Brain microvascular endothelial cell (primary cell): ENCODE results near the gene SLC35C1.

Experiments used
- DNase-seq: peaks from one replicate; pipeline ENCODE4 v3.0.0-alpha.2; 2020
- H3K27ac ChIP-seq: fragments of 250-450 bp; sonication (Bioruptor Pico); 2 replicates; pipeline ENCODE4 v1.5.1; 2020; ENCODE audit warnings: mild to moderate bottlenecking, moderate library complexity
- H3K27me3 ChIP-seq: fragments of 250-450 bp; sonication (Bioruptor Pico); replicated peaks from 2 replicates; pipeline ENCODE4 v1.5.1; 2020; ENCODE audit warnings: mild to moderate bottlenecking
- H3K36me3 ChIP-seq: fragments of 250-450 bp; sonication (Bioruptor Pico); replicated peaks from 2 replicates; pipeline ENCODE4 v1.5.1; 2020; ENCODE audit warnings: mild to moderate bottlenecking
- H3K4me3 ChIP-seq: 2 replicates; pipeline ENCODE4 v1.5.1; 2011; ENCODE audit warnings: low read depth, mild to moderate bottlenecking, control low read depth, low read length, moderate library complexity
- in situ Hi-C: cut with HindIII; loops from 2 replicates; pipeline ENCODE4 v1.10.0; 2017; ENCODE audit warnings: low sequenced_read_pairs, low pct_ligation_motif_present
- TF ChIP-seq, protein P1 (sequence below): IDR thresholded peaks from 2 replicates; pipeline ENCODE4 v1.5.1; 2011; ENCODE audit warnings: low read depth, mild to moderate bottlenecking, moderate library complexity, low read length, control low read depth, inconsistent platforms; ENCODE audit errors: missing control alignments

SLC35C1 gene

DNA sequence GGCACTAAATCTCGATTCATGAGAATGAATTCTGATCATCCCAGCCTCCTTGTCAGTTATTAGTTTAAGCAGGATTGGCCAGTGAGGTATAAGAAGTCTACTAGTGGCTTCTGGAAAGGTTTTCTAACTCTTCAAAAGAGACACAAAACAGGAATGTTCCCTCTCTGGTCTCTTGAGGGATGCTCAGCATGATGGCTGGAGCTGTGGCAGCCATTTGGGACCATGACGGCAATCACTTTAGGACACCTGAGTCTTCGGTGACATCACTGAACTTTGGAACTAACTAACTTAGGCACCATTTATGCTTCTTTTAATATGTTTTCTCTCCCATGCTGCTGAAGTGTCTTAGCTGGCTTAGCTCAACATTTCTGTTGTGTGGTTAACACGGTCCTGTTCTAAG is 22.2 kb downstream of the SLC35C1 start:
- in situ Hi-C loops = no loop called here

DNA sequence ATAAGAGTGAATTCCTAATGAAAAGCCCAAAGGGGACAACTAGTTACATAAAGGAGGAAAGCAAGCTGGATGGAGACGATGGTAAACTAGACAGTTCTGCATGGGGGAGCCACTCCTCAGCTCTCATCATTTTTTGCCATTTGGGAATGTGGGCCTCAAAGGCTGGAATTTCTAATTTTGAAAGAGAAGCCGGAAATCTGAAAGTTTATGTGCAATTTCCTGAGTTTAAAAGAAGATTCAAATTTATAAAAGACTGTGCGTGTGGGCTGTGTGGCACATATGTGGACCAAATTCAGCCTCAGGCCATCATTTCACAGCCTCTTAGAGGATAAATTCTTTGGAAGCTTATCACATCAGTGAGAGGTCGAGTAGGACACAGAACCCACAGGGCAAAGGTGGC is 24.0 kb downstream of the SLC35C1 start:
- Histone ChIP-seq H3K27me3 (peaks cover 22% of the 10 kb centered on the region), H3K27ac (no peak overlapping the region), H3K4me3 (no peak overlapping the region), H3K36me3 (no peaks in the 10 kb centered on the region)
- in situ Hi-C loops = no loop called here
- DNase-seq = no peak
- TF ChIP-seq, protein P1, sequence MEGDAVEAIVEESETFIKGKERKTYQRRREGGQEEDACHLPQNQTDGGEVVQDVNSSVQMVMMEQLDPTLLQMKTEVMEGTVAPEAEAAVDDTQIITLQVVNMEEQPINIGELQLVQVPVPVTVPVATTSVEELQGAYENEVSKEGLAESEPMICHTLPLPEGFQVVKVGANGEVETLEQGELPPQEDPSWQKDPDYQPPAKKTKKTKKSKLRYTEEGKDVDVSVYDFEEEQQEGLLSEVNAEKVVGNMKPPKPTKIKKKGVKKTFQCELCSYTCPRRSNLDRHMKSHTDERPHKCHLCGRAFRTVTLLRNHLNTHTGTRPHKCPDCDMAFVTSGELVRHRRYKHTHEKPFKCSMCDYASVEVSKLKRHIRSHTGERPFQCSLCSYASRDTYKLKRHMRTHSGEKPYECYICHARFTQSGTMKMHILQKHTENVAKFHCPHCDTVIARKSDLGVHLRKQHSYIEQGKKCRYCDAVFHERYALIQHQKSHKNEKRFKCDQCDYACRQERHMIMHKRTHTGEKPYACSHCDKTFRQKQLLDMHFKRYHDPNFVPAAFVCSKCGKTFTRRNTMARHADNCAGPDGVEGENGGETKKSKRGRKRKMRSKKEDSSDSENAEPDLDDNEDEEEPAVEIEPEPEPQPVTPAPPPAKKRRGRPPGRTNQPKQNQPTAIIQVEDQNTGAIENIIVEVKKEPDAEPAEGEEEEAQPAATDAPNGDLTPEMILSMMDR = no peak

More for the DNA sequence above, 22.2 kb downstream of the SLC35C1 start:
- TF ChIP-seq, protein P1 = no peak
- peaks cover 20% of the 10 kb centered on the region for H3K27me3 ChIP-seq
- no peaks in the 10 kb centered on the region for H3K36me3 ChIP-seq
- H3K4me3 ChIP-seq = no peak overlapping the region
- H3K27ac ChIP-seq = no peak overlapping the region
- no peak for DNase-seq

DNA sequence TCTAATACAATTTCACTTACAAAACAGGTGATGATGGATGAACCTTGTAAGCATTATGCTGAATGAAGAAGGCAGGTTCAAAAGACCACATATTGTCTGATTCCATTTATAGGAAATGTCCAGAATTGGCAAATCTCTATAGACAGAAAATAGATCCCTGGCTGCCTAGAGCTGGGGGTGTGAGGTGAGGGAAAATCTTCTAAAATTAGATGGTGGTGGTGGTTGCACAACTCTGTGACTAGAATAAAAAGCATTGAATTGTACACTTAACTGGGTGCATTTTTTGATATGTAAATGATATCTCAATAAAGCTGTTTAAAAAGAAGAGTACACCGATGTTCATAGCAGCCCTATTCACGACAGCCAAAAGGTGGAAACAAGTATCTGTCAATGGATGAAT is 25.6 kb downstream of the SLC35C1 start:
- in situ Hi-C loops = no loop called here
- no peak overlapping the region for H3K4me3 ChIP-seq
- H3K27me3 ChIP-seq = peaks cover 24% of the 10 kb centered on the region
- TF ChIP-seq, protein P1 = no peak
- DNase-seq = no peak
- H3K36me3 ChIP-seq = no peaks in the 10 kb centered on the region
- no peak overlapping the region for H3K27ac ChIP-seq

DNA sequence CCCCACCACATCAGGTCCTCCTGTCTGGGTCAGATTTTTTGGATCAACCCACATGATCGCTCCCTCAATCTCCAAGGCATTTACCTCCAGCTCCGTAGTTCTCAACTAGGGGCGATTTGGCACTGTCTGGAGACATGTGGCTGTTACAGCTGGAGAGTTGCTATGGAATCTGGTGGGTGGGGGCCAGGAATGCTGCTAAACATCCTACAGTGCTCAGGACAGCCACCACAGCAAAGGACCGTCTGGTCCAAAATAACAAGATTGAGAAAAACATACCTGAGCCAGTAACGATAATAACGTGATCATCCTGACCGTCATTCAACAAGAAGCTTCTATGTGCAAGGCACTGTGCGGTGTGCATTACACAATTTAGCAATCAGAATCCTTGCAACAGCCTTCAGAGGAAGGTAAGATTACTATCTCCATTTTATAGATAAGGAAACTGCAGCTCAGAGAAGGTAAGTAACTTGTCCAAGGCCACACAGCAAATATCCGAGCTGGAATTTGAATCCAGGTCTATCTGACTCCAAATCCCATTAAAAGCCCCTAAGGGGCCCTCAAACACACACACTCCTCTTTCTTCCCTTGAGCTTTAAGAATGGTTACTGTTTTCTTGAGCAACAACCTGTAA is 28.0 kb downstream of the SLC35C1 start:
- no peak overlapping the region for H3K27ac ChIP-seq
- H3K36me3 ChIP-seq = no peaks in the 10 kb centered on the region
- no peak for DNase-seq
- in situ Hi-C loops = no loop called here
- no peak overlapping the region for H3K4me3 ChIP-seq
- TF ChIP-seq, protein P1 = no peak
- peaks cover 19% of the 10 kb centered on the region for H3K27me3 ChIP-seq

DNA sequence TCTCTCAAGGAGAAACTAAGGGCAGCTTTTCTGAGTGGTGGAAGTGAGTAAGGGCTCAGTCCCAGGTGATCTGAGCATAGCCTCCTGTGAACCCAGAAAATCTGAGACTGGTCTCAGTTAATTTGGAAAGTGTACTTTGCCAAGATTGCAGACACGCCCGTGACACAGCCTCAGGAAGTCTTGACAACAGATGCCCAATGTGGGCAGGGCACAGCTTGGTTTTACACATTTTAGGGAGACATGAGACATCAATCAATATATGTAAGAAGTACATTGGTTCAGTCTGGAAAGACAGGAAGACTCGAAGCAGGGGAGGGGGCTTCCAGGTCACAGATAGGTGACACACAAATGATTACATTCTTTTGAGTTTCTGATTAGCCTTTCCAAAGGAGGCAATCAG is 28.8 kb downstream of the SLC35C1 start:
- H3K4me3 ChIP-seq = no peak overlapping the region
- peaks cover 11% of the 10 kb centered on the region for H3K27me3 ChIP-seq

More for the DNA sequence above, 28.8 kb downstream of the SLC35C1 start:
- Histone ChIP-seq H3K27ac (no peak overlapping the region), H3K36me3 (no peaks in the 10 kb centered on the region)
- TF ChIP-seq, protein P1 = no peak
- in situ Hi-C loops = no loop called here
- no peak for DNase-seq
